ENCODE measurements around the gene KCNN3. TPM values are rescaled to one million over a fixed set of nuclear protein-coding genes. Genes with fewer than 3 reads are reported as not detected.

The KCNN3 gene
- total and polyA plus RNA-seq, 2 of the 13 experiments (the other 11 are each of a cell fraction or from before 2014, with no cell fraction given): not detected

GRCh38 chr1:154838461-154838860, 31.6 kb downstream of the KCNN3 start:
- Histone ChIP-seq H3K9me3 (ENCODE audit: low read length) (no peaks in the 10 kb centered on the region), H3K4me3 (replicated peaks in 1 of 3; ENCODE audit: insufficient read depth in 1 of 3, low read depth in 2 of 3, low read length in 3 of 3) (no peak overlapping the region), H3K9ac (ENCODE audit: insufficient read depth, low read depth, low read length) (no peak overlapping the region), H3K27me3 (ENCODE audit: control insufficient read depth in 1 of 2, insufficient read depth in 2 of 2, low read length in 2 of 2) (peaks cover 15 to 78% of the 10 kb centered on the region in 2 experiments), H3K27ac (ENCODE audit: extremely low read length, insufficient read depth, low read length) (no peak overlapping the region), H3K4me1 (ENCODE audit: insufficient read depth, low read length) (no peaks in the 10 kb centered on the region), H3K4me2 (ENCODE audit: low read depth, low read length) (no peak overlapping the region), H4K20me1 (ENCODE audit: insufficient read depth, low read length) (no peaks in the 10 kb centered on the region), H3K79me2 (ENCODE audit: insufficient read depth, low read length) (no peaks in the 10 kb centered on the region), H2AFZ (ENCODE audit: low read length) (no peak overlapping the region), H3K36me3 (replicated peaks in 1 of 2; ENCODE audit: control insufficient read depth in 1 of 2, insufficient read depth in 2 of 2, low read length in 2 of 2) (no peaks in the 10 kb centered on the region)
- WGBS (ENCODE audit: low lambda C conversion rate): 33% methylated on average over 11 of the region's 11 CpGs
- DNase-seq (ENCODE audit: low spot score) (no peak), ATAC-seq (no peak), FAIRE-seq (no peak)
- intact Hi-C loops (cut with micrococcal nuclease; ENCODE audit: unreplicated experiment) (no loop called here), in situ Hi-C loops (cut with HindIII; ENCODE audit: extremely low pct_ligation_motif_present, low pct_unique_long_range_greater_than_20kb) (no loop called here)
- ChIA-PET CTCF (ENCODE audit: low intra/inter-chr PET ratio, low total read pairs) (no interaction called here), POLR2A (no interaction called here)
- no TSS peak for BruUV-seq (replicated peaks)
- TF ChIP-seq DBP (CRISPR knock-in tag; IDR thresholded peaks at IDR 0.05; ENCODE audit: not compliant biosample characterization): no peak
- no peak for TF ChIP-seq IKZF1 (IDR thresholded peaks at IDR 0.05)
- TF ChIP-seq HNF1A (IDR thresholded peaks at IDR 0.05; ENCODE audit: low read depth): no peak
- TF ChIP-seq HNF1A (CRISPR knock-in tag; IDR thresholded peaks at IDR 0.05; ENCODE audit: borderline replicate concordance): no peak
- TF ChIP-seq AHDC1 (CRISPR knock-in tag; IDR thresholded peaks at IDR 0.05; ENCODE audit: borderline replicate concordance): no peak
- no peak for TF ChIP-seq KLF16 (CRISPR knock-in tag; IDR thresholded peaks at IDR 0.05)
- no peak for TF ChIP-seq CHD4 (IDR thresholded peaks at IDR 0.05; ENCODE audit: borderline replicate concordance, low read length)
- no peak for TF ChIP-seq ZNF362 (CRISPR knock-in tag; IDR thresholded peaks at IDR 0.05; ENCODE audit: borderline replicate concordance)
- TF ChIP-seq ZNF503 (CRISPR knock-in tag; IDR thresholded peaks at IDR 0.05): no peak

Data from HepG2 (cell line).